Measurements from ENCODE around the gene CACNB2. TPM values are rescaled to one million over a fixed set of nuclear protein-coding genes. Genes with fewer than 3 reads are reported as not detected.
"Not testable (repeated sequence)": the region's sequence is repeated elsewhere in the genome, so short reads cannot be mapped to it uniquely, and the experiment has no call there.

The CACNB2 gene
- polyA plus RNA-seq, 3 donors: 0.58 to 3.4 (median 1.0) TPM

- no peak overlapping the region for H3K27ac ChIP-seq (ENCODE audit: low read depth, low read length)
- WGBS, 3 donors: 2 to 8% (median 6%) methylated on average over 32 to 41 of the region's 41 CpGs
These were observed 977 bp downstream of the CACNB2 start for GRCh38 chr10:18140957-18141845.

GRCh38 chr10:18142151-18142550 lies 1.9 kb downstream of the CACNB2 start:
- no peak overlapping the region for H3K27ac ChIP-seq (ENCODE audit: low read depth, low read length)

GRCh38 chr10:18144396-18144795 lies 4.2 kb downstream of the CACNB2 start:
- 88 to 98% (median 93%) methylated on average over 1 of the region's 1 CpG for WGBS, 3 donors
- H3K27ac ChIP-seq (ENCODE audit: low read depth, low read length): no peak overlapping the region

More at GRCh38 chr10:18142151-18142550, 1.9 kb downstream of the CACNB2 start:
- 53 to 74% (median 70%) methylated on average over 4 of the region's 4 CpGs for WGBS, 3 donors

GRCh38 chr10:18144928-18145327 lies 4.7 kb downstream of the CACNB2 start:
- H3K27ac ChIP-seq (ENCODE audit: low read depth, low read length): no peak overlapping the region
- 30 to 58% (median 52%) methylated on average over 6 of the region's 6 CpGs for WGBS, 3 donors

- no peak overlapping the region for H3K27ac ChIP-seq (ENCODE audit: low read depth, low read length)
- 39 to 70% (median 39%) methylated on average over 2 of the region's 2 CpGs for WGBS, 3 donors
These were observed 5.4 kb downstream of the CACNB2 start for GRCh38 chr10:18145652-18146051.

- H3K27ac ChIP-seq (ENCODE audit: low read depth, low read length): no peak overlapping the region
- 89 to 94% (median 92%) methylated on average over 6 of the region's 6 CpGs for WGBS, 3 donors
These were observed 9.1 kb downstream of the CACNB2 start for GRCh38 chr10:18149196-18149800.

- H3K27ac ChIP-seq (ENCODE audit: low read depth, low read length): no peak overlapping the region
- 86 to 96% (median 87%) methylated on average over 5 of the region's 5 CpGs for WGBS, 3 donors
These were observed 11.2 kb downstream of the CACNB2 start for GRCh38 chr10:18151356-18151890.

GRCh38 chr10:18153381-18153780 lies 13.2 kb downstream of the CACNB2 start:
- not testable (repeated sequence) for H3K27ac ChIP-seq (ENCODE audit: low read depth, low read length)
- WGBS, 3 donors: 97 to 99% (median 99%) methylated on average over 4 of the region's 4 CpGs

GRCh38 chr10:18155321-18155720 lies 15.1 kb downstream of the CACNB2 start:
- H3K27ac ChIP-seq (ENCODE audit: low read depth, low read length): no peak overlapping the region

GRCh38 chr10:18156797-18157196 lies 16.6 kb downstream of the CACNB2 start:
- 74 to 94% (median 81%) methylated on average over 8 of the region's 8 CpGs for WGBS, 3 donors
- not testable (repeated sequence) for H3K27ac ChIP-seq (ENCODE audit: low read depth, low read length)

- no peak overlapping the region for H3K27ac ChIP-seq (ENCODE audit: low read depth, low read length)
- WGBS, 3 donors: 77 to 78% (median 77%) methylated on average over 3 of the region's 3 CpGs
These were observed 17.7 kb downstream of the CACNB2 start for GRCh38 chr10:18157881-18158280.

GRCh38 chr10:18158773-18159265 lies 18.6 kb downstream of the CACNB2 start:
- H3K27ac ChIP-seq (ENCODE audit: low read depth, low read length): no peak overlapping the region
- 64 to 77% (median 67%) methylated on average over 2 of the region's 2 CpGs for WGBS, 3 donors

GRCh38 chr10:18159557-18159956 lies 19.3 kb downstream of the CACNB2 start:
- WGBS, 3 donors: 74 to 78% (median 75%) methylated on average over 5 of the region's 5 CpGs
- no peak overlapping the region for H3K27ac ChIP-seq (ENCODE audit: low read depth, low read length)

- no peak overlapping the region for H3K27ac ChIP-seq (ENCODE audit: low read depth, low read length)
- 46 to 87% (median 83%) methylated on average over 7 of the region's 7 CpGs for WGBS, 3 donors
These were observed 21.9 kb downstream of the CACNB2 start for GRCh38 chr10:18162021-18162627.

- H3K27ac ChIP-seq (ENCODE audit: low read depth, low read length): no peak overlapping the region
- 27 to 61% (median 44%) methylated on average over 4 of the region's 4 CpGs for WGBS, 3 donors
These were observed 23.9 kb downstream of the CACNB2 start for GRCh38 chr10:18164093-18164492.

- WGBS, 3 donors: 42 to 77% (median 59%) methylated on average over 11 of the region's 11 CpGs
- H3K27ac ChIP-seq (ENCODE audit: low read depth, low read length): no peak overlapping the region
These were observed 24.6 kb downstream of the CACNB2 start for GRCh38 chr10:18164748-18165361.

GRCh38 chr10:18178854-18179483 lies 38.7 kb downstream of the CACNB2 start:
- WGBS, 3 donors: 50 to 65% (median 53%) methylated on average over 3 of the region's 3 CpGs
- H3K27ac ChIP-seq (ENCODE audit: low read depth, low read length): no peak overlapping the region

- 13 to 19% (median 14%) methylated on average over 6 of the region's 6 CpGs for WGBS, 3 donors
- H3K27ac ChIP-seq (ENCODE audit: low read depth, low read length): no peak overlapping the region
These were observed 39.7 kb downstream of the CACNB2 start for GRCh38 chr10:18179891-18180290.

All from adipose tissue (tissue), 3 donors.